ENCODE measurements around the gene NPAS3. TPM values are rescaled to one million over a fixed set of nuclear protein-coding genes. Genes with fewer than 3 reads are reported as not detected.

NPAS3 gene
- total RNA-seq, 6 donors from 2014 or later: 0.30 to 0.77 (median 0.59) TPM; not detected in 2

- DNase-seq: no peak
- TF ChIP-seq EP300 (IDR thresholded peaks at IDR 0.05) (no peak), POLR2A (IDR thresholded peaks at IDR 0.05) (no peak), CTCF (IDR thresholded peaks at IDR 0.05) (no peak), POLR2AphosphoS5 (IDR thresholded peaks at IDR 0.05) (no peak)
- H3K9me3 ChIP-seq: no peaks in the 10 kb centered on the region
- no peak overlapping the region for H3K4me3 ChIP-seq
- H3K36me3 ChIP-seq: no peaks in the 10 kb centered on the region
- 69 to 76% methylated on average over 8 of the region's 8 CpGs for WGBS, 2 donors
- no peaks in the 10 kb centered on the region for H3K27me3 ChIP-seq
- H3K4me1 ChIP-seq: no peaks in the 10 kb centered on the region
- no peak overlapping the region for H3K27ac ChIP-seq
- ATAC-seq (ENCODE audit: low FRiP score in 2 of 2): no peak
Measured at GRCh38 chr14:33165144-33165925, 226.7 kb downstream of the NPAS3 start.

GRCh38 chr14:33165926-33166289, 227.2 kb downstream of the NPAS3 start:
- no peaks in the 10 kb centered on the region for H3K27me3 ChIP-seq
- H3K27ac ChIP-seq: no peak overlapping the region
- no peaks in the 10 kb centered on the region for H3K36me3 ChIP-seq
- 80 to 89% methylated on average over 5 of the region's 5 CpGs for WGBS, 2 donors
- H3K9me3 ChIP-seq: no peaks in the 10 kb centered on the region
- no peak overlapping the region for H3K4me3 ChIP-seq
- H3K4me1 ChIP-seq: no peaks in the 10 kb centered on the region
- DNase-seq: no peak
- no peak for ATAC-seq (ENCODE audit: low FRiP score in 2 of 2)
- TF ChIP-seq POLR2AphosphoS5 (IDR thresholded peaks at IDR 0.05): no peak
- no peak for TF ChIP-seq CTCF (IDR thresholded peaks at IDR 0.05)
- TF ChIP-seq POLR2A (IDR thresholded peaks at IDR 0.05): no peak
- no peak for TF ChIP-seq EP300 (IDR thresholded peaks at IDR 0.05)

GRCh38 chr14:33175951-33176350, 237.3 kb downstream of the NPAS3 start:
- Histone ChIP-seq H3K4me1 (no peaks in the 10 kb centered on the region), H3K36me3 (no peaks in the 10 kb centered on the region), H3K9me3 (no peaks in the 10 kb centered on the region), H3K27me3 (no peaks in the 10 kb centered on the region), H3K4me3 (no peak overlapping the region), H3K27ac (no peak overlapping the region)
- DNase-seq: no peak
- ATAC-seq (ENCODE audit: low FRiP score in 2 of 2): no peak
- no peak for TF ChIP-seq CTCF (IDR thresholded peaks at IDR 0.05)
- TF ChIP-seq POLR2AphosphoS5 (IDR thresholded peaks at IDR 0.05): no peak
- no peak for TF ChIP-seq POLR2A (IDR thresholded peaks at IDR 0.05)
- no peak for TF ChIP-seq EP300 (IDR thresholded peaks at IDR 0.05)

GRCh38 chr14:33184587-33184986, 245.9 kb downstream of the NPAS3 start:
- Histone ChIP-seq H3K9me3 (no peaks in the 10 kb centered on the region), H3K27me3 (no peaks in the 10 kb centered on the region), H3K36me3 (no peaks in the 10 kb centered on the region), H3K4me3 (no peak overlapping the region), H3K27ac (no peak overlapping the region), H3K4me1 (no peaks in the 10 kb centered on the region)
- DNase-seq (no peak), ATAC-seq (ENCODE audit: low FRiP score in 2 of 2) (no peak)
- 36 to 38% methylated on average over 2 of the region's 2 CpGs for WGBS, 2 donors
- TF ChIP-seq CTCF (IDR thresholded peaks at IDR 0.05): no peak
- TF ChIP-seq POLR2AphosphoS5 (IDR thresholded peaks at IDR 0.05): no peak
- no peak for TF ChIP-seq EP300 (IDR thresholded peaks at IDR 0.05)
- no peak for TF ChIP-seq POLR2A (IDR thresholded peaks at IDR 0.05)

- DNase-seq: no peak
- Histone ChIP-seq H3K4me3 (no peak overlapping the region), H3K9me3 (no peaks in the 10 kb centered on the region), H3K27ac (no peak overlapping the region), H3K36me3 (no peaks in the 10 kb centered on the region), H3K4me1 (no peaks in the 10 kb centered on the region), H3K27me3 (no peaks in the 10 kb centered on the region)
- TF ChIP-seq POLR2A (IDR thresholded peaks at IDR 0.05) (no peak), EP300 (IDR thresholded peaks at IDR 0.05) (no peak), POLR2AphosphoS5 (IDR thresholded peaks at IDR 0.05) (no peak), CTCF (IDR thresholded peaks at IDR 0.05) (no peak)
- no peak for ATAC-seq (ENCODE audit: low FRiP score in 2 of 2)
Measured at GRCh38 chr14:33186656-33187055, 248.0 kb downstream of the NPAS3 start.
